SKM-1 (cell line): ENCODE results near the gene TSC1.

ENCODE experiments used
- DNase-seq: peaks from one replicate; lab custom pipeline; 2025; ENCODE audit not compliant: unreplicated experiment; lab: John Stamatoyannopoulos, UW

Gene TSC1

GRCh38 chr9:132873403-132873802, 71.0 kb downstream of the TSC1 start:
- DNase-seq: no peak

DNA sequence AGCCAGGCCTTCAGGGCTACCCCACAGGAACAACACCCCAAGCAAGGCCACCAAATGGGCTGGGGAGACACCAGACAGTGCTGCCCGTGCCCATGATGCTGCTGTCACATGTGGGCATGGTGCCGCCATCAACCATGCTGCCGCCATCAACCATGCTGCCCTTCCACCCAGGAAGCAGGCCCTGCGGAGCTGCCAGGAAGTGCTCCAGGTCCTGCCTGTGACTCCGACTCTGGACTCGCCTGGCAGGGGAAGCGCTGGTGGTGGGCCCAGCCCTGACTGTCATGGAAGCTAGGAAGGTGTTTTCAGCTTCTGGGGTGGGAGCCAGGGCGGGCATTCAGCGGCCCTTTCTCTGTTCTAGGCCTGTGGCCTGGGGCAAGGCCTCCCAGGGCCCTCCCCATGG, 75.2 kb downstream of the TSC1 start:
- no peak for DNase-seq

- DNase-seq: no peak
Measured at GRCh38 chr9:132866898-132867297, 77.5 kb downstream of the TSC1 start.

- no peak for DNase-seq
Measured at GRCh38 chr9:132864691-132865090, 79.7 kb downstream of the TSC1 start.

DNA sequence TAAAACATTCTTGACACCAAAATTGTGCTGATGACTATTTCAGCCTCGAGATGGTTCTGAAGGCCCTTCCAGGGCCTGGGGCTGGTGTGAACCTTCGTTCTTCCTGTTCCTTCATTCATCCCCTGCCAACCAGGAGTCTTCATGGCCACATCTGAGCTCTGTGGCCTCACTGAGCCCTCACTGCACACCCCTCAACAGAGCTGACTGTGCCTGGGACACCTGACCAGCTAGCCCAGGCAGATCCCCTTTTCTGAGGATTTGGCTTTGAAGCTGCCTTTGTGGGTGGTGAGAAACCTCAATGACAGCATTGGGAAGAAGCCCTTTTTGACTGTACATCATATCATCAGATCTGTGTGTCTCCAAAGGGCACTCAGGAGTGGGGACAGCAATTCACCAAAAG, 80.1 kb downstream of the TSC1 start:
- no peak for DNase-seq

DNA sequence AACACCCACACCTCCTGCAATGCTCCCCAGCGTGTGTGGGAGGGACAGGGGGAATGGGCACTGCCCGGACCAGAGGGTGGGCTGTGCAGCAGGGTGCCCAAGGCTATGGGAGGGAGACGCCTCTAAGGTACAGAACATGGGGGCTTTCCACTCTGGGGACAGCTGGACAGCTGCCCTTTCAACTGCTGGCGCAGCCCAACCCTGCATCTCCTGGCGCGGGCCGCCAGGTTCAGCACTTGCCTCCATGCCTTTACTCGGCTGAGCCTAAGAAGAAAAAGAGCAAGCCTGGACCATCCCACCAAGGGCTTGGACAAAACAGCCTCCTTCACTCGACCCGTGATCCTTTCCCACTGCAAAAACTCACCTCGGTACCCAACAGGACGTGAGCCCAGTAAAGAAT, 81.3 kb downstream of the TSC1 start:
- no peak for DNase-seq

- no peak for DNase-seq
Measured at GRCh38 chr9:132862533-132862932, 81.9 kb downstream of the TSC1 start.

GRCh38 chr9:132861666-132862065, 82.8 kb downstream of the TSC1 start:
- no peak for DNase-seq

GRCh38 chr9:132858751-132859150, 85.7 kb downstream of the TSC1 start:
- DNase-seq: no peak

DNA sequence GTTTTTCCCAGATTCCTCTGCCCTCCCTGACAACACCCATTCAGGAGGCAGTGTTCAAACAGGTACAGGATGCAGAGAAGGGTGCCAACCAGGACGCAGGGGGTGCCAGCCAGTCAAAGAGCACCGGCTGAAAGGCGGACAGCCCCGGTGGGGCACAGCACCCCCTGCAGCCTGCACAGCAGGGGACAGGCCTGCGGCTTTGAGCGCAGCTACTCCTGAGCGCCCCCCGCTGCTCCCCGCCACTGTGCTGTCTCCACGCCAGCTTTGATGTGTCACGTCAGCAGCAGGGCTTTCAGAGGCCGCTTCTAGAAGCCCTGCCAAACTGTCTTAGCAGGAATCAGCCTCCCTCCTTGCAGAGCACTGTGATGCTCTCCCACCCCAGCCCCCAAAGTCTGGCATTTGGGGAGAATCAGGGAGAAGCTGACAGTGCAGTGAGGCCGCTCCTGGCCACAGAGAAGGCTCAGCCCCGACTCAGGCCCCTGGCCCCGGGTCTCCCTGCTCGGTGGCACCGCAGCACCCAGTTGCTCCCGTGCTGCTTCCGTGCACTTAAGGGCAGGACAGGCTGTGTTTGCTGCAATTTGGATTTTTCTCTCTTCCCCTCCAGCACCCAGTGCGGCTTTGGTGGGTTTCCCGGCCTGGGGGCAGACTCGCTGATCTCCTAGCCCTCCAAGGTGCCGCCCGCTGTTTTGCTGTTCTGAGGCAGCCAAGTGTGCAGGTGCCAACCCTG, 86.6 kb downstream of the TSC1 start:
- no peak for DNase-seq

GRCh38 chr9:132857031-132857430, 87.4 kb downstream of the TSC1 start:
- no peak for DNase-seq

GRCh38 chr9:132855904-132856303, 88.5 kb downstream of the TSC1 start:
- DNase-seq: no peak

DNA sequence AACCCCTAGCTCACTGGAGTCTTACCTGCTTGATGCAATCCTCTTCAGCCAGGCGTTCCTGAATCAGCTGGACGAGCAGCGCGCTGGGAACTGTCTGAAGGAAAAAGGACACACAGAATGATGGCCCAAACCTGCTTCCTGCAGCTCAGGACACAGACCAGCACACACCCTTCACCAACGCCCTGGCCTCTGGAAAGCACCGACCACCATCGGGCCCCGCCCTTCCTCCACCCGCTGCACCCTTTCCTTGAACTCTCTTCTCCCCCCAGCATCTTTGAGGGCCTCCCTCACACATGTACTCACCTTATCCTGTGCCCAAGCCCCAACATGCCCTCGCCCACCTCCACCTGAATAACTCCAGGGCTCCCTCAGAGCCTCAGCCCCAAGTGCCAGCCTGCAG, 89.6 kb downstream of the TSC1 start:
- no peak for DNase-seq

DNA sequence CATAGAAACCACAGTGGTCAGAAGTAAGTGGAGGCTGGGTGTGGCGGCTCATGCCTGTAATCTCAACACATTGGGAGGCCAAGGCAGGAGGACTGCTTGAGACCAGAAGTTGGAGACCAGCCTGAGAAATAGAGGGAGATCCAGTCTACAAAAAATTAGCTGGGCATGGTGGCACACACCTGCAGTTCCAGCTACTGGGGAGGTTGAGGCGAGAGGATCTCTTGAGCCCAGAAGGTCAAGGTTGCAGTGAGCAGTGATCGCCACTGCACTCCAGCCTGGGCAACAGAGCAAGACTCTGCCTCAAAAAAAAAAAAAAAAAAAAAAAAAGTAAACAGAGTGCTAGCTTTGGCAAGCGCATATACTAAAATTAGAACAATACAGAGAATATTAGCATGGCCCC, 90.9 kb downstream of the TSC1 start:
- DNase-seq: no peak

DNA sequence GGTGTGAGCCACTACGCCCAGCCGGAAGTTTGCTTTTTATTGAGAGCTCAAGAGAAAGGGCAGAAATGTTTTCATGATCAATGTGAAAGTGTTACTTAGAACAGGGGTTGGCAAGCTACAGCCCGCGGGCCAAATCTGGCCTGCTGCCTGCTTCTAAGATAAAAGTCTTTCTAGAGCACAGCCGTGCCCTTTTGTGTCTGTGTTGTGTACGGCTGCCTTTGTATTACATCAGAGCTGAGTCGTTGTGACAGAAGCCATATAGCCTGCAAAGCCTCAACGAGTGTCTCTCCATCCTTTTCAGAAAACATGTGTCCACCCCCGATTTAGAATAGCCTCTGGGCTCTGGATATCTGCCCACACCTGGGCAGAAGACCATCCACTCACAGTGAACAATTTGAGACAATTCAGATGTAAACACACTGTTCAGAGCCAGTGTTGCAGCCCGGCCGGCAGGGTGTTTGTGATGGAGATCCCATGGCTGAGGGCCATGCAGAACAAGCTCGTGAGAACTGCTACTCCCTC, 95.2 kb downstream of the TSC1 start:
- no peak for DNase-seq

DNA sequence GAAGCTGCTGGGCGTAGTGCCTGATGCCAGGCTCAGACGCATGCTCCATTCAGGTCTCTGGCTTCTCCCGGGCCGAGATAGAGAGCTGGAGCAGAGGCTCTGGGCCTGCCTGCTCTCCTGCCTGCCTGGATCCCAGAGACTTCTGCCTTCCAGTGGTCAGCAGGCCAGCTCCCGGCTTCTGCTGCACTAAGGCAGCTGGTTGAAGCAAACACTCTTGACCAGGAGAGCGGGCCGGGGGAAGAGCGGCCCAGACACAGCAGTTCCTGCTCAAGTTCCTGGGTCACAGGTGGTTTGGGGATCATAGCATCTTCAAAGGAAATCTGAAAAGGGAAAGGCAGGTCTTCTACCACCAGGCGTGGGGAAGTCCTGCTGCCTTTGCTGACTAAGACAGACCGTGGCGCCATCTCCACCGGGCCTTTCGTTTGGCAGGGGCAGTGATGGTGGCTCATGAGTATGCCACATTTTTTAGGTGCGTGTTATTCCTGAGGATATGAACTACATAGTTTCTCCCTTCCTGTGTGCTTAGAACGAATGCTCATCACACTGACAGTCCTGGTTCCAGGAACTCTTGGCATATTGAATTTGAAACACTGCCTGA, 97.4 kb downstream of the TSC1 start:
- DNase-seq: no peak

DNA sequence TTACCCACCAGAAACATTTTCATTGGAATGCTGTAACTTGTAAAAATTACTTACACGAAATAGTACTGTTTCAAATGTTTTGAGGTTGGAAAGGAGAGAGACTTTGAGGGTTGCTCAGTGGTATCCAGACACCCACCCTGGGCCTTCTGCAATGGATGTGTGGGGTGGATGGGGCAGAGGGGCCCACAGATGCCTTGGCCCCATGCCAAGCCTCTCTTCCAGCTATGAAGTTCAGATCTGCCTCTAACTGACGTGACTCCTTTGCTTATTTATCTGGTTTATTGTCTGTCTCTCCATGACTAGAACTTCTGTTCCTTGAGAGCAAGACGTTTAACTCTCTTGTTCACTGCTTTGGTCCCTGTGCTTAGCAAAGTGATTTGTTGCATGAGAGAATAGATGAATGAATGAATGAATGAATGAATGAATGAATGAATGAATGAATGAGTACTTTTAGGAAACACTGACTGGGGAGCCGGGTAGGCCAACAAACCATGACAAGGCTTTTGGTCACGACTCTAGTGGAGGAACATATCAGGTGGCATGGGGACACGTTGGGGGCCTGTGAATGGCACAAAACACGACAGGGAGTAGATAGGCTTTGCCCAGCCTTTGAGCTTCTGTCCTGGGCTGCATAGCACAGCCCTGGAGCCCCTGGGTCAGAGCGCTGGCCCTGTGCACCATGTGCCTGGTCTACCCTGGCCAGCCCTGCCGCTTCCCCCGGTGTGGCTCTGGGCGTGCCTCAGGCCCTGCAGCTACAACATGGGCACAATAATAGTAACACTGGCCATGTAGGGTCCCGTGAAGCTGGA, 98.1 kb downstream of the TSC1 start:
- DNase-seq: no peak

DNA sequence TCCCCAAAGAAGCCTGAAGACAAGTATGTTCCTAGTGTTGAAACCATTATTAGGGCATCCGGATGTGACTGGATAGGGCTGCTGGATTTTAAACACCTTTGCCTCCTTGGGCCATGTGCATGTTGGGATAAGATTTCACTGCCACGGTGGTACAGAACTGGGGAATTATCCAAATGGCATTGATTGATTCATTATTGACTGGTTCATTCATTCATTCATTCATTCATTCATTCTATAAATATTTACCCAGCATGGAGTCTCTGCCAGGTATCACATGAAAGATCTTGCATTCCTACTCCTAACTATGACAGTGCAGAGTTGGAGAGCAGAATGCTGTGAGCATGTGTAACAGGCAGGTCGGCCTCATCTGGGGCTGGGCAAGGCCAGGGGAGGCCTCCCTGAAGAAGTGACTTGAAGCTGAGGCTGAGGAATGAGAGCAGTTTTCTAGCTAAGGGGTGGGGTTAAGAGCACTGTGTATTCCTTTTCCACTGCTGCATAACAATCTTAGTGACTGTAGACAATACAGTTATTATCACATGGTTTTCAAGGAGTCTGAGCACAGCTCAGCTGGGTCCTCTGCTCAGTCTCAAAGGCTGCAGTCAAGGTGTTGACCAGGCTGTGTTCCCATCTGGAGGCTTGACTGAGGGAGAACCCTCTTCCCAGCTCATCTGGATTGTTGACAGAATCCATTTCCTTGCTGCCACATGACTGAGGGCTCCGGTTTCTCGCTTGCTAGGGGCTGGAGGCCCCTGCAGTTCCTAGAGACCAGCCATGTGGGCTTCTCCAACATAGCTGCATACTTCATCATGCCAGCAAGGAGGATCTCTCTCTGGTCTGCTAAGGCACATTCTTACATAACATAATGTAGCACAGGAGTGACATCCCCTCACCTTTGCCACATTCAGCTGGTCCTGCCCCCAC, 102.0 kb downstream of the TSC1 start:
- no peak for DNase-seq
